OCI-LY3 (cell line): ENCODE results near the gene CAMK2G.
A peak's percentile ranks its signal among the peaks of the same experiment; 100 is the strongest.

Source experiments
- H2AFZ ChIP-seq: fragments of 200-600, 300-600 bp; shearing (Covaris generic); 2 replicates; pipeline ENCODE4 v1.6.0; 2014; ENCODE audit warnings: antibody characterized with exemption, low read depth, low read length
- H3K27ac ChIP-seq: fragments of 200-600, 300-600 bp; sonication (generic); 2 replicates; pipeline ENCODE4 v1.5.1; 2014; ENCODE audit warnings: mild to moderate bottlenecking, low read length, moderate library complexity, mixed read lengths
- H3K27me3 ChIP-seq: fragments of 200-600, 300-600 bp; sonication (generic); 2 replicates; pipeline ENCODE4 v1.6.1; 2014; ENCODE audit warnings: low read depth, low read length, mixed read lengths
- H3K36me3 ChIP-seq: fragments of 200-600, 300-600 bp; sonication (generic); replicated peaks from 2 replicates; pipeline ENCODE3; 2014; ENCODE audit warnings: low read depth, low read length, mixed read lengths
- H3K4me1 ChIP-seq: fragments of 300-600, 200-600 bp; sonication (generic); 2 replicates; pipeline ENCODE4 v1.6.1; 2014; ENCODE audit warnings: low read length, mixed read lengths
- H3K4me2 ChIP-seq: fragments of 200-600, 300-600 bp; sonication (generic); 2 replicates; pipeline ENCODE4 v1.6.1; 2014; ENCODE audit warnings: low read length, mixed read lengths
- H3K4me3 ChIP-seq: fragments of 300-600, 200-600 bp; sonication (generic); 2 replicates; pipeline ENCODE4 v1.5.1; 2014; ENCODE audit warnings: antibody characterized with exemption, mild to moderate bottlenecking, low read length, moderate library complexity
- H3K79me2 ChIP-seq: fragments of 300-600, 200-600 bp; shearing (Covaris generic); 2 replicates; pipeline ENCODE4 v1.6.1; 2014; ENCODE audit warnings: mild to moderate bottlenecking, low read length, mixed read lengths
- H3K9ac ChIP-seq: fragments of 300-600, 200-600 bp; shearing (Covaris generic); 2 replicates; pipeline ENCODE4 v1.6.0; 2014; ENCODE audit warnings: mild to moderate bottlenecking, low read length, moderate library complexity
- H3K9me3 ChIP-seq: fragments of 200-600, 300-600 bp; shearing (Covaris generic); 2 replicates; pipeline ENCODE4 v1.6.1; 2014; ENCODE audit warnings: low read length, mixed read lengths; ENCODE audit not compliant: insufficient read depth
- H4K20me1 ChIP-seq: fragments of 200-600, 300-600 bp; sonication (generic); 2 replicates; pipeline ENCODE4 v1.6.1; 2016; ENCODE audit warnings: low read length, mixed read lengths; ENCODE audit not compliant: insufficient read depth
- CTCF ChIP-seq: fragments of 200-600, 300-600 bp; sonication (generic); IDR thresholded peaks from 2 replicates; pipeline ENCODE4 v1.5.1; 2014; ENCODE audit warnings: antibody characterized with exemption, low read length, low read depth
- EZH2phosphoT487 ChIP-seq: fragments of 200-600 bp; shearing (Covaris generic); IDR thresholded peaks from 2 replicates; pipeline ENCODE4 v1.6.1; 2018; ENCODE audit warnings: antibody characterized with exemption, mixed run types, low read depth

The CAMK2G gene

GRCh38 chr10:73808021-73808815 lies 66.1 kb downstream of the CAMK2G start:
- no peaks in the 10 kb centered on the region for H3K27me3 ChIP-seq
- no peak overlapping the region for H3K4me2 ChIP-seq
- H2AFZ ChIP-seq: no peak overlapping the region
- no peak overlapping the region for H3K4me3 ChIP-seq
- no peak overlapping the region for H3K27ac ChIP-seq
- peaks cover 26% of the 10 kb centered on the region for H3K36me3 ChIP-seq
- no peak overlapping the region for H3K9ac ChIP-seq
- peaks cover 8% of the 10 kb centered on the region for H3K79me2 ChIP-seq
- H3K9me3 ChIP-seq: no peaks in the 10 kb centered on the region
- H4K20me1 ChIP-seq: no peaks in the 10 kb centered on the region
- TF ChIP-seq CTCF (no peak), EZH2phosphoT487 (no peak)
- peaks cover 31% of the 10 kb centered on the region for H3K4me1 ChIP-seq

- Histone ChIP-seq H2AFZ (no peak overlapping the region), H3K4me3 (no peak overlapping the region), H4K20me1 (no peaks in the 10 kb centered on the region), H3K27ac (no peak overlapping the region), H3K27me3 (no peaks in the 10 kb centered on the region), H3K9me3 (no peaks in the 10 kb centered on the region), H3K4me1 (peaks cover 33% of the 10 kb centered on the region), H3K79me2 (peaks cover 8% of the 10 kb centered on the region), H3K36me3 (peaks cover 34% of the 10 kb centered on the region), H3K9ac (no peak overlapping the region), H3K4me2 (no peak overlapping the region)
- TF ChIP-seq CTCF (no peak), EZH2phosphoT487 (no peak)
Measured at GRCh38 chr10:73807471-73807870, 66.9 kb downstream of the CAMK2G start.

GRCh38 chr10:73806176-73806950 lies 68.0 kb downstream of the CAMK2G start:
- Histone ChIP-seq H3K4me2 (no peak overlapping the region), H4K20me1 (no peaks in the 10 kb centered on the region), H3K79me2 (peaks cover 8% of the 10 kb centered on the region), H3K27me3 (no peaks in the 10 kb centered on the region), H3K36me3 (peaks cover 39% of the 10 kb centered on the region), H2AFZ (no peak overlapping the region), H3K9me3 (no peaks in the 10 kb centered on the region), H3K27ac (no peak overlapping the region), H3K4me3 (no peak overlapping the region), H3K4me1 (peaks cover 31% of the 10 kb centered on the region), H3K9ac (no peak overlapping the region)
- TF ChIP-seq EZH2phosphoT487 (no peak), CTCF (no peak)

- peak overlapping the region; percentile 76 for H3K4me2 ChIP-seq
- peak overlapping the region; percentile 91 for H3K27ac ChIP-seq
- no peak overlapping the region for H2AFZ ChIP-seq
Measured at GRCh38 chr10:73803680-73804286, 70.6 kb downstream of the CAMK2G start.

More at GRCh38 chr10:73803680-73804286, 70.6 kb downstream of the CAMK2G start:
- Histone ChIP-seq H3K79me2 (no peaks in the 10 kb centered on the region), H3K4me1 (peaks cover 27% of the 10 kb centered on the region), H4K20me1 (no peaks in the 10 kb centered on the region), H3K27me3 (no peaks in the 10 kb centered on the region), H3K36me3 (peaks cover 35% of the 10 kb centered on the region), H3K9ac (peak overlapping the region; percentile 61; the same call in 1 of the 2 replicates), H3K4me3 (no peak overlapping the region), H3K9me3 (no peaks in the 10 kb centered on the region)
- TF ChIP-seq CTCF (no peak), EZH2phosphoT487 (no peak)
